HepG2 (cell line): ENCODE data around the gene WDR54. TPM values are rescaled to one million over a fixed set of nuclear protein-coding genes. Genes with fewer than 3 reads are reported as not detected.

Source experiments
- ATF6 ChIP-seq: sonication (generic); formaldehyde crosslinking; conservative IDR thresholded peaks from 2 replicates; pipeline ENCODE4 v1.4.0; 2020; ENCODE audit warnings: missing genetic modification reagents
- BORCS8-MEF2B ChIP-seq: sonication (generic); formaldehyde crosslinking; IDR thresholded peaks from 2 replicates; pipeline ENCODE4 v1.8.0; 2022; ENCODE audit warnings: mild to moderate bottlenecking, missing genetic modification reagents
- FLYWCH1 ChIP-seq: sonication (generic); formaldehyde crosslinking; IDR thresholded peaks from 2 replicates; pipeline ENCODE4 v1.8.1; 2023; ENCODE audit warnings: mild to moderate bottlenecking, missing genetic modification reagents
- MAFG ChIP-seq: sonication (generic); formaldehyde crosslinking; IDR thresholded peaks from 2 replicates; pipeline ENCODE4 v1.5.1; 2020; ENCODE audit warnings: mild to moderate bottlenecking, missing genetic modification reagents
- MEIS2 ChIP-seq: sonication (generic); formaldehyde crosslinking; IDR thresholded peaks from 2 replicates; pipeline ENCODE4 v1.9.0; 2021; ENCODE audit warnings: mild to moderate bottlenecking, missing genetic modification reagents
- PAWR ChIP-seq: sonication (generic); formaldehyde crosslinking; IDR thresholded peaks from 2 replicates; pipeline ENCODE4 v1.4.0; 2020; ENCODE audit warnings: missing genetic modification reagents, mild to moderate bottlenecking, borderline replicate concordance
- PHF20 ChIP-seq: sonication (generic); formaldehyde crosslinking; IDR thresholded peaks from 2 replicates; pipeline ENCODE4 v1.5.0; 2020; ENCODE audit warnings: mild to moderate bottlenecking, missing genetic modification reagents
- TERF1 ChIP-seq: sonication (generic); formaldehyde crosslinking; IDR thresholded peaks from 2 replicates; pipeline ENCODE4 v1.8.0; 2022; ENCODE audit warnings: mild to moderate bottlenecking, missing genetic modification reagents, moderate library complexity
- ZBED4 ChIP-seq: sonication (generic); formaldehyde crosslinking; IDR thresholded peaks from 2 replicates; pipeline ENCODE4 v1.4.0; 2020; ENCODE audit warnings: missing genetic modification reagents, borderline replicate concordance
- ZNF260 ChIP-seq: sonication (generic); formaldehyde crosslinking; IDR thresholded peaks from 2 replicates; pipeline ENCODE4 v1.4.0; 2020; ENCODE audit warnings: missing genetic modification reagents, low read depth, mild to moderate bottlenecking, borderline replicate concordance
- ZNF275 ChIP-seq: sonication (generic); formaldehyde crosslinking; IDR thresholded peaks from 2 replicates; pipeline ENCODE4 v1.8.0; 2022; ENCODE audit warnings: missing genetic modification reagents, mild to moderate bottlenecking, inconsistent platforms, borderline replicate concordance
- ZNF670 ChIP-seq: sonication (generic); formaldehyde crosslinking; IDR thresholded peaks from 2 replicates; pipeline ENCODE4 v1.8.0; 2022; ENCODE audit warnings: mild to moderate bottlenecking, missing genetic modification reagents, borderline replicate concordance
- ZNF770 ChIP-seq: sonication (generic); formaldehyde crosslinking; IDR thresholded peaks from 2 replicates; pipeline ENCODE4 v1.5.0; 2020; ENCODE audit warnings: mild to moderate bottlenecking, missing genetic modification reagents
- polyA plus RNA-seq, 8 experiments: library from polyadenylated mRNA; depleted of rRNA in 3 of 8; stranded (reverse) in 7 of 8; unstranded in 1 of 8; fragments of >200 nt; fragmentation: Illumina TruSeq in 4 of 8; extraction: Trizol in 4 of 8; gene quantifications; 2 replicates each; pipeline versions ENCODE4 v1.2.1 to v1.2.3, GENCODE V29; 2011 to 2016; ENCODE audit warnings: low read depth in 4 of 8, missing spikeins in 1 of 8, mixed read lengths in 1 of 8; ENCODE audit not compliant: insufficient read depth in 1 of 8
- total RNA-seq, 5 experiments: library from RNA; depleted of rRNA; stranded (reverse); fragments of >200 nt; fragmentation: Illumina TruSeq; extraction: Trizol; gene quantifications; 2 replicates each; pipeline ENCODE4 v1.2.3, GENCODE V29; 2016; ENCODE audit warnings: low read depth in 1 of 5
- TF ChIP-seq, protein P1 (sequence below): sonication (generic); formaldehyde crosslinking; IDR thresholded peaks from 2 replicates; pipeline ENCODE4 v1.4.0; 2020; ENCODE audit warnings: missing genetic modification reagents, borderline replicate concordance

The WDR54 gene
- total and polyA plus RNA-seq, 2 of the 13 experiments (the other 11 are each of a cell fraction or from before 2014, with no cell fraction given), result 2.0 to 17.3 TPM

DNA sequence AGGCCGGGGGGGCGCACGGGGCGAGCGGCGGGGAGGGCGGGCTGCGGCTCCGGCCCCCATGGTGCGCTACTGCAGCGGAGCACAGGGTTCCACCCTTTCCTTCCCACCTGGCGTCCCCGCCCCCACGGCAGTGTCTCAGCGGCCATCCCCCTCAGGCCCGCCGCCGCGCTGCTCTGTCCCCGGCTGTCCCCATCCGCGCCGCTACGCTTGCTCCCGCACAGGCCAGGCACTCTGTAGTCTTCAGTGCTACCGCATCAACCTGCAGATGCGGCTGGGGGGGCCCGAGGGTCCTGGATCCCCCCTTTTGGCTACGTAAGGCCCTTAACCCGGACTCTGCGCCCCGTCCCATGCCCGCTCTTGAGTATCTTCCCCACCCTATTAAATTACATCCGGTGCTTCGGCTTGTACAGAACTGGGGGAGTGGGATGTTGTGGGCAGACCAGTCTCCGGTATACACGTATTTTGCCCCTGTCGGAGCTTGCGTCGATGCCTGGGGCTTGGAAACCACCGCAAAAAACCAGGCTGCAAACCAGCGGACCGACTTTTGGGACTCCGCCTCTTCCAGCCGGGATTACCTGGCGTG lies 36.1 kb downstream of the WDR54 start (continued):
- TF ChIP-seq ZNF275 (CRISPR knock-in tag) (peak; percentile 88; the same call in 1 of the 2 replicates), MAFG (no peak), ZBED4 (CRISPR knock-in tag) (no peak; the same call in 1 of the 2 replicates), ZNF670 (CRISPR knock-in tag) (no peak), BORCS8-MEF2B (CRISPR knock-in tag) (peak; percentile 83), TERF1 (no peak), MEIS2 (CRISPR knock-in tag) (peak; percentile 93), ZNF770 (CRISPR knock-in tag) (peak; percentile 77; the same call in 1 of the 2 replicates), ATF6 (CRISPR knock-in tag) (no peak; the same call in 1 of the 2 replicates), ZNF260 (CRISPR knock-in tag) (no peak), PHF20 (peak; percentile 52), PAWR (CRISPR knock-in tag) (0 out of 2 replicates have a peak, but pooled peaks have one; percentile 34), FLYWCH1 (CRISPR knock-in tag) (no peak)
- TF ChIP-seq, protein P1, sequence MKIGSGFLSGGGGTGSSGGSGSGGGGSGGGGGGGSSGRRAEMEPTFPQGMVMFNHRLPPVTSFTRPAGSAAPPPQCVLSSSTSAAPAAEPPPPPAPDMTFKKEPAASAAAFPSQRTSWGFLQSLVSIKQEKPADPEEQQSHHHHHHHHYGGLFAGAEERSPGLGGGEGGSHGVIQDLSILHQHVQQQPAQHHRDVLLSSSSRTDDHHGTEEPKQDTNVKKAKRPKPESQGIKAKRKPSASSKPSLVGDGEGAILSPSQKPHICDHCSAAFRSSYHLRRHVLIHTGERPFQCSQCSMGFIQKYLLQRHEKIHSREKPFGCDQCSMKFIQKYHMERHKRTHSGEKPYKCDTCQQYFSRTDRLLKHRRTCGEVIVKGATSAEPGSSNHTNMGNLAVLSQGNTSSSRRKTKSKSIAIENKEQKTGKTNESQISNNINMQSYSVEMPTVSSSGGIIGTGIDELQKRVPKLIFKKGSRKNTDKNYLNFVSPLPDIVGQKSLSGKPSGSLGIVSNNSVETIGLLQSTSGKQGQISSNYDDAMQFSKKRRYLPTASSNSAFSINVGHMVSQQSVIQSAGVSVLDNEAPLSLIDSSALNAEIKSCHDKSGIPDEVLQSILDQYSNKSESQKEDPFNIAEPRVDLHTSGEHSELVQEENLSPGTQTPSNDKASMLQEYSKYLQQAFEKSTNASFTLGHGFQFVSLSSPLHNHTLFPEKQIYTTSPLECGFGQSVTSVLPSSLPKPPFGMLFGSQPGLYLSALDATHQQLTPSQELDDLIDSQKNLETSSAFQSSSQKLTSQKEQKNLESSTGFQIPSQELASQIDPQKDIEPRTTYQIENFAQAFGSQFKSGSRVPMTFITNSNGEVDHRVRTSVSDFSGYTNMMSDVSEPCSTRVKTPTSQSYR, result peak; percentile 87
